HG02840 (cell line): ENCODE results near the gene C1QTNF12.

ENCODE experiments used
- ATAC-seq: cut with Tn5 transposase; IDR thresholded peaks from one replicate; pipeline ENCODE4 v1.9.1; 2021; ENCODE audit warnings: mild to moderate bottlenecking, moderate library complexity, moderate number of reproducible peaks; ENCODE audit not compliant: unreplicated experiment, low FRiP score

The C1QTNF12 gene

DNA sequence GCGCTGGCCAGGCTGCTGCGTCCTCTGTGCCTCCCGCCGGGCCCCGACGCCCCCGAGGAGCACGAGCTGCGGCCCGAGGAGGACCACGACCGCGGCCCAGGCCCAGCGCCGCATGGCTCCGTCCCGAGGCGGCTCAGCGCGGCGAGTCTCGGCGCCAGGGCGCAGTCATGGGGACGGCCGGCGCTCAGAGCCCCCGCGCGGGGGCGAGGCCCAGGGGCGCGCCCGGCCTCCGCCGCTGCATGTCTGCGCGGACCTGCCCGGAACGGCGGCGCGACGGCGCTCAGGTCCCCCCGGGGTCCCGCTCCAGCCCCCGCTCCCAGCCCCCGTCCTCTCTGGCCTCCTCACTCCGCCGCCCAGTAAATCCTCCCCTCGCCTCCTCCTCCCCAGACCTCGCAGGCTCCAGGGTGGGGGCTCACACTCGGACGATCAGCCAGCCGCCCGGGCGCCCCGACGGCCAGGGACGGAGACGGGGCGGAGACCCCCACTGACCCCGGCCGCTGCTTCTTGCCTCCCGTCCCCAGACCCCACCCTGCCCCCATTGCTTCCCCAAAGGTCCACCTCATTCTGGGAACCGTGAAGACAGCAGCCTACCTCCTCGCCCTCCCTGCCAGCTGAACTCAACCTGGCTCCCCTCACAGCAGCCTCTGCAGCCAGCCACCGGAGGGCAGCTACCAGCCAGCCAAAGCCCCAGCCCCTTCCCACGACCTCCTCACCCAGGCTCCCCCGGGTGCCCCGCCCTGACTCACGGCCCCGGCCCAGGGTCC, at the start of gene C1QTNF12:
Gene C1QTNF12 (minus strand): TSS at position 146 of the 764 bp plus-strand sequence. CDS start 32 bp downstream, at position 114.
- no peak for ATAC-seq

DNA sequence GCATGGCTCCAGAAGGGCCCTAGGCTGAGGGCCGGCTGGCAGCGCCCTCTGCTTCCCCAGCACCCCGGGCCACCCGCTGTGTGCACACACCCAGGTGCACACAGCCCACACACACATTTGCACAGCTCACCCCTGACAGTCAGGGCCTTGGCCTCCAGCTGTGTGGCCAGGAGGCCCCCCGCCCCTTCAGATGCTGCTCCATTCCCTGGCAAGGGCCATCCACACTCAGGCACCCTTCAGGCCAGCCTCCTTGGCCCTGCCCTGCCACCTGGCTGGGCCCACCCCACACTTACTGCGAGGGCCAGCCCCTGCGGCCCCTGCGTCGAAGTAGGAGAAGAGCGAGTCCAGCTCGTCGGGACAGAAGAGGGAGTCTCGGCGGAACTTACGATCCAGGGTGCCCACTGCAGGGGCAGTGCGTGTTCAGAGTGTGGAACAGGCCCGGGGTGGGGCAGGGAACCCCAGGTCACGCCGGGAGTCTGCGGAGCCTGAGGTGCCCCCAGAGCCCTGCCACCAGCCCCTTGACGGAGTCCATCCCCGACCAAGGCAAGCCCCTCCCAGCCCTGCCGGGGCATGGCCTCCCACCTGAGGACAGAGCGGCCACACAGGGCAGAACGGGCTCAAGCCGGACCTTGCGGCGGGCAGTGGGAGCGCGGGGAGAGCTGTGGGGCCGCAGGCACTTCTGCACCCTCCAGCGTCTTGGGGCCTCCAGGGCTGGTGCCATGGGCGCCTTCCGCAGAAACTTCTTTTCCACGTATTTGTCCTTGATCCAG, 48.8 kb upstream of the C1QTNF12 start:
- ATAC-seq: no peak

- no peak for ATAC-seq
Observed at GRCh38 chr1:1294250-1294890, 47.8 kb upstream of the C1QTNF12 start.

DNA sequence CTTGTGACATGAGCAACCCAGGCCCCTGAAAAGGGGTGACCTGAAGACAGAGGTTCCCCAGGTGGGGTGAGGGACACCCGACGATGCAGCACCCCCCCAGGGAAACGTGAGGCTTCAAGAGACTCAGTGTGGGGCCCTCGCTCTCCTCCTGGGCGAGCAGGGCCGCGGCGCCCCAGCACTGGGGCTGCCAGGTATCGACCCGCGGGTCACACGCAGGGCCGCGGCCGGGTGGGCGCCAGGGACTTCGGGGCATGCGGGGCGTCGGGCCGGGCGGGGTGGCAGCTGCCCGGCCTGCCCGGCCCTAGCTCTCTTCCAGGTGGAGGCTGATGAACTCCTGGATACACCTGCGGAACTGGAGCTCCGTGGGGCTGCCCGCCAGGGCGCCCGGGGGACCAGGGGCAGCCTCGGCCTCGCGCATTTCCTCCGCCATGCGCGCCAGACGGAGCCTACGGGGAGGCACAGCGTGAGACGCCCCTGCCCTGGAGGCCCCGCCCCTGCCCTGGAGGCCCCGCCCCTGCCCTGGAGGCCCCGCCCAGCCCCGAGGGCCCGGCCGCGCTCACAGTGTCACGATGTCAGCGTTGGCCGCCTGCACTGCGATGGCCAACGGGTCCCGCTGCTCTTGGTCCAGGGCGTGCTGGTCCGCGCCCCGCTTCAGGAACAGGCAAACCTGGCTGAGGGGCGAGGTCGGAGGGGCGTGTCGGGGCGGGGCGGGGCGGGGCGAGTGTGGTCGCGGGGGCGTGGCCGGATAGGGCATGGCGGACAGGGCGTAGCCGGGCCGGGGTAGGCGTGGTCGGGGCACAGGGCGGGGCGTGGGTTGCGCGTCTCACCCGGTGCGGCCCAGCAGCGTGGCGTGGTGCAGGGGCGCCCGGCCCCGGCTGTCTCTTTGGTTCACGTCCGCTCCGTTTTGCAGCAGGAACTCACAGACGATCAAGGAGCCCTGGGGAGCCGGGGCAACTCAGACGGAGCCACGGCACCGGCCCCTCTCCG, 47.0 kb upstream of the C1QTNF12 start:
- no peak for ATAC-seq

- ATAC-seq: no peak
Observed at GRCh38 chr1:1292851-1293250, 46.3 kb upstream of the C1QTNF12 start.

- no peak for ATAC-seq
Observed at GRCh38 chr1:1292442-1292779, 45.9 kb upstream of the C1QTNF12 start.

DNA sequence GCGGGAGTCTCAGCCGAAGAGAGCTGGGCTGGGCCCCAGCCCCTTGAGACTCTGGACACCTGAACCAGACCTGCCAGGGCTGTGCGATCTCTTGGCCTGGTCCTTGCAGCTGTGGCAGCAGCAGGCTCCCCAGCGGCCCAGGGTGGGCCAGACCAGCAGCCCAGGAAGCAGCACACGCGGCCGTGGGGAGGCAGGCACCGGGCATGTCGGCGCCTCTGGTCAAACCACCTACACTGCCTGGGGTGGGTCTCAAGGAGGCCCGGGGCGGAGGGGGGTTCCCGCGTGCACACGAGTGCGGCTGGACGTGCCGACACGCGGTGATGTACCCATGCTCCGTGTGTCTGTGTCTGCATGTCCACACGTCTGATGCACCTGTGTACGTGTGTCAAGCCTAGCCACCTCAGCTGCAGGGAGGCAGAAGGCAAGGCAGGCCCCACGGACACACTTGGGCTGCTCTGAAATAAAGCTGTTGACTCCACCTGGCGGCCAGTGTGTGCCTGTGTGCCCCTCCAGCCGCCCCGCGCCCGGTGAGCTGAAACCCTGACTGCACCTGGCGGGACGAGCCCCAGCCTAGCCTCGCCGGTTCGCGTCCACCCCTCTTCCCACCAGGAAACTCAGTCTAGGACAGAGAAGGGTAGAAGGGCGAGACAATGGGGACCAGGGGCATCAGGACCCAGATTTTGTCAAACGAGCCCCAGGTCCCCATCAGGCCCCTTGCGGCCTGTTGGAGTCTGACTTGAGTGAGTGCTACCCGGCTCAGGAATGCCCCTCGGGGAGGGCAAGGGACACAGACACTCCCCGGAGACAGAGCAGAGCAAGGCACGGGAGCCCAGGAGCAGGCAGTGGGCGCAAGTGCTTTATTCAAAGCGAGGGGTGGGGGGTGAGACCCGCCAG, 45.3 kb upstream of the C1QTNF12 start:
- no peak for ATAC-seq

- ATAC-seq: no peak
Observed at GRCh38 chr1:1291023-1291528, 44.6 kb upstream of the C1QTNF12 start.

GRCh38 chr1:1290238-1290731, 43.8 kb upstream of the C1QTNF12 start:
- ATAC-seq: no peak

DNA sequence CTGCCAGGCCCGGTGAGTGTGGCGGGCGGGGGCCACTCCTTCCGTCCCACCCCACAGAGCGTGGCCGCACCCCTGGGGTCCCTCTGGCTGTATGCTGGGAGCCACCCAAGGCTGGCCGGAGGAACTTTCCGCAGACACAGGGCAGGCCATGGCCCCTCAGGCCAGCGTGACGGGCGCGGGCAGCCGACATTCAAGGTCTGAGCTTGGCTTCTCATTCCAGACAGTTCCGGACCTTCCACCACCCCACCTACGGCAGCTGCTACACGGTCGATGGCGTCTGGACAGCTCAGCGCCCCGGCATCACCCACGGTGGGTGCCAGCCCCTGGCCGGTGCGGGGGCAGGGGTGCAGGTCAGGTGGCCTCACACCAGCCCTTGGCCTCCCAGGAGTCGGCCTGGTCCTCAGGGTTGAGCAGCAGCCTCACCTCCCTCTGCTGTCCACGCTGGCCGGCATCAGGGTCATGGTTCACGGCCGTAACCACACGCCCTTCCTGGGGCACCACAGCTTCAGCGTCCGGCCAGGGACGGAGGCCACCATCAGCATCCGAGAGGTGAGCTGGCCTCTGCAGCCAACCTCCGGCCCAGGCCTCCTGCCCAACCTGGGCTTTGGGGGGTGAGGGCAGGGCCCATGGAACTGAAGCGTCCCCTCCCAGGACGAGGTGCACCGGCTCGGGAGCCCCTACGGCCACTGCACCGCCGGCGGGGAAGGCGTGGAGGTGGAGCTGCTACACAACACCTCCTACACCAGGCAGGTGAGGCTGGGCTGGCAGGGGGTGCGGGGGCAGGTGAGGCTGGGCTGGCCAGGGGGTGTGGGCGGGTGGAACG, 41.0 kb upstream of the C1QTNF12 start:
- ATAC-seq: no peak

DNA sequence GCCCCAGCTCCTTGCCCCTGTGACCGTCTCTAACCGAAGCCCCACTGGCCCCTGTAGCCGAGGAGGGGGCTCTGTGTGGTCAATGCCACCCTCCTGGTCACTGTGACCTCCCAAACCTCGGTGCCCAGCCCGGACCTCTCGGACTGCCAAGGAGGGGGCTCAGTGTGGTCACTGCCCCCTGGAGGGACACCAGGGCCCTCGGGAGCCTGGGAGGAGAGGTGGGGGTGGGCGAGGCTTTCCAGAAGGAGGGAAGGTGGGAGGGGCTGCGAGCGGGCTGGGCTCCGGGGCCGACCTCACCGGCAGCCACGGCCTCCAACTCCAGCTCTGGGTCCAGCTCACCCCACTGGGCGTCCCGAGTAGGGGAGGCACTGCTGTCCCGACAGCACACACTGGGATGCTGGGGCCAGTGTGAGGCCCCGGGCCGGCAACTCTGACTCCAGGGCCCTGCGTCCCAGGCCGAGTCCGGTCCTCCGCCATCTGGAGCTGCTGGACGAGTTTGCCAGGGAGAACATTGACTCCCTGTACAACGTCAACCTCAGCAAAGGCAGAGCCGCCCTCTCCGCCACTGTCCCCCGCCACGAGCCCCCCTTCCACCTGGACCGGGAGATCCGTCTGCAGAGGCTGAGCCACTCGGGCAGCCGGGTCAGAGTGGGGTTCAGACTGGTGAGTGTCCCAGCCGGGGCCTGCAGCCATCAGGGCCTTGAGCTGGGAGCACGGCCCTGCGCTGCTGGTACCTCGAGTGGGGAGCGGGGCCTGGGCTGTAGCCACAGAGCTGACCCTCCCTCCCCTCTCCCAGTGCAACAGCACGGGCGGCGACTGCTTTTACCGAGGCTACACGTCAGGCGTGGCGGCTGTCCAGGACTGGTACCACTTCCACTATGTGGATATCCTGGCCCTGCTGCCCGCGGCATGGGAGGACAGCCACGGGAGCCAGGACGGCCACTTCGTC, 40.1 kb upstream of the C1QTNF12 start:
- no peak for ATAC-seq

GRCh38 chr1:1285611-1286311, 39.2 kb upstream of the C1QTNF12 start:
- no peak for ATAC-seq

DNA sequence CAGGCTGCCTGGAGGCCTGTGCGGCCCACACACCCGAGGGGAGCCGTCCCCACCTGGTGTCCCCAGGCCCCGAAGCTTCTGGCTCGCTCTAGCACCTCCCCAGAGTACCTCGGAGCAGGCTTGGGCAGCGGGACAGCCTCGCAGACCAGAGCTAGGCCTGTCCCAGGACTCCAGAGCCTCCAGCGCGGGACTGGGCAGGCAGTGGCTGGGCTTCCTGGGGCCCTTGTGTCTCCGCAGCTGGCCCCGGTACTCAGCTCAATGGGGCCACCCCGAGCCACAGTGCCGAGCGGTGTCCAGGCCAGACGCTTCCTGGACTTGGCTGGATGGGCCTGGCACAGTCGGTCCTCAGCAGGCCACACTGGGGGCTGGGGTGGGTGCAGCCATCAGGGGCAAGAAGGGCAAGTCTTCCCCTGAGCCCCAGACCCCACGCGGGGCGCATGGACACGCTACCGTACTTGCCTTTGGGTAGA, 38.6 kb upstream of the C1QTNF12 start:
- no peak for ATAC-seq

DNA sequence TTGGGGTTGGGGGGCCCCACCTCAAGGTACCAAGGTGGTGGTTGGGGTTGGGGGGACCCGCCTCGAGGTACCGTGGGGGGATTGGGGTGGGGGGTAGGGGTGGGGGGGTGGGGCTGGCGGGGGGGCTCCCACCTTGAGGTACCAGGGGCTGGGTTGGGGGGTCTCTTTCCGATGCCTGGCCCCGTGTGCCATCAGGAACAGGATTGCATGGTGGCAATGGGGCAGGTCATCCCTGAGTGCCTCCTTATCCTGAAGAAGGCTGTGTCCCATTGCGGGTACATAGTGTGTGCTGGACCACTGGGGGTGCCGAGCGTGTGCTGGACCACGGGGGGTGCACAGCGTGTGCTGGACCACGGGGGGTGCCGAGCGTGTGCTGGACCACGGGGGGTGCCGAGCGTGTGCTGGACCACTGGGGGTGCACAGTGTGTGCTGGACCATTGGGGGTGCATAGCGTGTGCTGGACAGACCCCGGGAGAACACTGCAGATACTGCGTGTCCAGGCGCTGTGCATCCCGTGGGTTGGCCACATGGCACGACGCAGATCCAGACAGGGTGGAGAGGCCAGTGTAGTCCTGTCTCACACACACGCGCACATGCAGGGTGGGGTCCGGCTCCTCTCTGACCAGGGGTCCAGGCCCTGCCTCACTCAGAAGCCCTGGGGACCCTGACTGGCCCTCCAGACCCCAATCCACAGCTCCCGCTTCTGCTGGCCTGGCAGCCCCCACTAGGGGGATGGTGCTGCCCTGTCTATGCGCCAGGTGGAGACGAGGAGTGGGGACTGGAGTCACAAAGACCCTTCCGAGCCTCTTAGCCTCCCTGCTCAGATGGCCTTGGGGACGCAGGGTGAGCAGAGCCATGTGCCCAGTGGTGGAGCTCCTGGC, 37.9 kb upstream of the C1QTNF12 start:
- no peak for ATAC-seq

- ATAC-seq: no peak
Observed at GRCh38 chr1:1283821-1284220, 37.3 kb upstream of the C1QTNF12 start.
